ENCODE data around the gene CALML6. TPM values are rescaled to one million over a fixed set of nuclear protein-coding genes. Genes with fewer than 3 reads are reported as not detected.

The CALML6 gene
- total RNA-seq, 1 donor from 2014 or later = 1.3 TPM

GRCh38 chr1:1958071-1958541 is 43.0 kb downstream of the CALML6 start:
- Mint-ChIP-seq H3K36me3 (ENCODE audit: low read depth) (no peaks in the 10 kb centered on the region), H3K4me1 (no peaks in the 10 kb centered on the region), H3K27me3 (peaks cover 33% of the 10 kb centered on the region), H3K4me3 (no peak overlapping the region), H3K27ac (no peak overlapping the region), H3K9me3 (no peaks in the 10 kb centered on the region)
- DNase-seq = no peak
- POLR2A ChIA-PET = no interaction called here
- TF ChIP-seq CTCF (IDR thresholded peaks at IDR 0.05) = no peak
- CTCF ChIA-PET = no interaction called here
- intact Hi-C loops (cut with micrococcal nuclease) = no loop called here
- ATAC-seq (ENCODE audit: low read depth) = no peak

- H3K27ac Mint-ChIP-seq = no peak overlapping the region
- no peak for TF ChIP-seq CTCF (IDR thresholded peaks at IDR 0.05)
- intact Hi-C loops (cut with micrococcal nuclease) = no loop called here
- ATAC-seq (ENCODE audit: low read depth) = no peak
- ChIA-PET POLR2A (no interaction called here), CTCF (interaction anchor here (1.5 kb wide), 1 partner anchor 85 kb away, joined by 6 read pairs; no protein-coding TSS in a partner anchor)
- H3K4me1 Mint-ChIP-seq = no peaks in the 10 kb centered on the region
- H3K36me3 Mint-ChIP-seq (ENCODE audit: low read depth) = no peaks in the 10 kb centered on the region
- no peak overlapping the region for H3K4me3 Mint-ChIP-seq
- H3K9me3 Mint-ChIP-seq = no peaks in the 10 kb centered on the region
- no peak for DNase-seq
- peaks cover 28% of the 10 kb centered on the region for H3K27me3 Mint-ChIP-seq
These were observed 44.4 kb downstream of the CALML6 start for GRCh38 chr1:1959459-1959839.

GRCh38 chr1:1959840-1960479 is 44.9 kb downstream of the CALML6 start:
- H3K27ac Mint-ChIP-seq = no peak overlapping the region
- no peak overlapping the region for H3K4me3 Mint-ChIP-seq
- DNase-seq (peak; percentile 34), ATAC-seq (ENCODE audit: low read depth) (peak; percentile 31)
- ChIA-PET CTCF (interaction anchor here (1.5 kb wide), 1 partner anchor 85 kb away, joined by 6 read pairs; no protein-coding TSS in a partner anchor), POLR2A (no interaction called here)
- TF ChIP-seq CTCF (IDR thresholded peaks at IDR 0.05) = no peak
- H3K4me1 Mint-ChIP-seq = no peaks in the 10 kb centered on the region
- H3K27me3 Mint-ChIP-seq = peaks cover 30% of the 10 kb centered on the region
- H3K36me3 Mint-ChIP-seq (ENCODE audit: low read depth) = no peaks in the 10 kb centered on the region
- H3K9me3 Mint-ChIP-seq = no peaks in the 10 kb centered on the region
- intact Hi-C loops (cut with micrococcal nuclease) = loop anchor here (1.0 to 10.0 kb wide), 2 partner anchors 84 to 215 kb away; no protein-coding TSS in a partner anchor

GRCh38 chr1:1960480-1961196 is 45.6 kb downstream of the CALML6 start:
- Mint-ChIP-seq H3K9me3 (no peaks in the 10 kb centered on the region), H3K36me3 (ENCODE audit: low read depth) (no peaks in the 10 kb centered on the region), H3K27ac (no peak overlapping the region), H3K4me1 (no peaks in the 10 kb centered on the region), H3K4me3 (no peak overlapping the region), H3K27me3 (peaks cover 30% of the 10 kb centered on the region)
- DNase-seq (no peak), ATAC-seq (ENCODE audit: low read depth) (no peak)
- TF ChIP-seq CTCF (IDR thresholded peaks at IDR 0.05) = no peak
- intact Hi-C loops (cut with micrococcal nuclease) = loop anchor here (1.0 to 10.0 kb wide), 2 partner anchors 84 to 214 kb away; no protein-coding TSS in a partner anchor
- CTCF ChIA-PET = interaction anchor here (1.2 to 1.5 kb wide), 2 partner anchors 84 kb away, joined by 5 to 6 read pairs; no protein-coding TSS in a partner anchor
- POLR2A ChIA-PET = no interaction called here

- intact Hi-C loops (cut with micrococcal nuclease) = loop anchor here (10.0 kb wide), 1 partner anchor 212 kb away; no protein-coding TSS in a partner anchor
- Mint-ChIP-seq H3K9me3 (no peaks in the 10 kb centered on the region), H3K36me3 (ENCODE audit: low read depth) (no peaks in the 10 kb centered on the region), H3K4me3 (no peak overlapping the region), H3K4me1 (no peaks in the 10 kb centered on the region), H3K27me3 (peaks cover 32% of the 10 kb centered on the region), H3K27ac (no peak overlapping the region)
- ChIA-PET POLR2A (no interaction called here), CTCF (no interaction called here)
- TF ChIP-seq CTCF (IDR thresholded peaks at IDR 0.05) = no peak
- no peak for ATAC-seq (ENCODE audit: low read depth)
- DNase-seq = no peak
These were observed 47.7 kb downstream of the CALML6 start for GRCh38 chr1:1962752-1963151.
